ENCODE results near the gene UAP1L1.

DNA sequence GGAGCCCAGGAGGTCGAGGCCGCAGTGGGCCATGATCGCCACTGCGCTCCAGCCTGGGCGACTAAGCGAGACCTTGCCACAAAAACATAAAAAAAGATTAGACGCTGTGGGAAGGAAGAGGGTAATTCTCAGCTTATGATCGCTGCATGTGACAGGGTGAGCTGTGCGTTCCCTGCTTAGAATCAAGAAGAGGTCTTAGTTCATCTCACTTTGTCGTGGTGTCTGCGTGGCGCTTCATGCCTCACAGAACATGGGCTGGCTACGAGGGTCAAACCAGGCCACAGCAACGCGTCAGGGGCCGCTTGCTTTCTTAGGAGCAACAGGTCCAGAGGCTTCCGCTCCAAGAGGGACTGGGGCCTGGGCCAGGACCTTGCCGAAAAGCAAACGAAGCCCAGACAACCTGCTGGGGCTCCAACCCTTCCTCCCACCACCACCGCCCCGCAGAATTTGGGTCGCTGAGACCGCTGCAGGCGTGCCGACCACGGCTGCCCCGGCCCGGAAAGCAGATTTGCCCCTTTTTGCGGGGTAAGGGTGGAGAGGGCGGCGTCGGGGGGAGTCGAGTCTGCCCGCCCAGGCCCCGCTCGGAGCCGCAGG is 51.6 kb downstream of the UAP1L1 start:
- TF ChIP-seq, protein P1, sequence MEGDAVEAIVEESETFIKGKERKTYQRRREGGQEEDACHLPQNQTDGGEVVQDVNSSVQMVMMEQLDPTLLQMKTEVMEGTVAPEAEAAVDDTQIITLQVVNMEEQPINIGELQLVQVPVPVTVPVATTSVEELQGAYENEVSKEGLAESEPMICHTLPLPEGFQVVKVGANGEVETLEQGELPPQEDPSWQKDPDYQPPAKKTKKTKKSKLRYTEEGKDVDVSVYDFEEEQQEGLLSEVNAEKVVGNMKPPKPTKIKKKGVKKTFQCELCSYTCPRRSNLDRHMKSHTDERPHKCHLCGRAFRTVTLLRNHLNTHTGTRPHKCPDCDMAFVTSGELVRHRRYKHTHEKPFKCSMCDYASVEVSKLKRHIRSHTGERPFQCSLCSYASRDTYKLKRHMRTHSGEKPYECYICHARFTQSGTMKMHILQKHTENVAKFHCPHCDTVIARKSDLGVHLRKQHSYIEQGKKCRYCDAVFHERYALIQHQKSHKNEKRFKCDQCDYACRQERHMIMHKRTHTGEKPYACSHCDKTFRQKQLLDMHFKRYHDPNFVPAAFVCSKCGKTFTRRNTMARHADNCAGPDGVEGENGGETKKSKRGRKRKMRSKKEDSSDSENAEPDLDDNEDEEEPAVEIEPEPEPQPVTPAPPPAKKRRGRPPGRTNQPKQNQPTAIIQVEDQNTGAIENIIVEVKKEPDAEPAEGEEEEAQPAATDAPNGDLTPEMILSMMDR (IDR thresholded peaks at IDR 0.05), result no peak
- no peak for TF ChIP-seq POLR2A (IDR thresholded peaks at IDR 0.05)
